ENCODE measurements around the gene FXYD1. TPM values are rescaled to one million over a fixed set of nuclear protein-coding genes. Genes with fewer than 3 reads are reported as not detected.
A peak's percentile ranks its signal among the peaks of the same experiment; 100 is the strongest.

Gene FXYD1
- total RNA-seq: 100 to 1,000 TPM in 1 of 5 donors, 10 to 100 TPM in 2, 1 to 10 TPM in 1, not detected in 1; 7.5 to 193 (median 14.8) TPM
- 10 to 100 TPM; 24.0 to 67.4 (median 60.3) TPM for polyA plus RNA-seq
- long read RNA-seq, donor 1, transcript FXYD1-201 (8 exons, 592 nt): major isoform, 9 of 9 reads
- long read RNA-seq, donor 1, partial matches to known transcripts: 0 of 9 reads
- long read RNA-seq, donor 1, other reads (novel, unspliced or antisense): 0 of 9 reads
- long read RNA-seq, donor 2, transcript FXYD1-201 (8 exons, 592 nt): major isoform, 10 of 13 reads
- long read RNA-seq, donor 2, partial matches to known transcripts: 0 of 13 reads
- long read RNA-seq, donor 2, other reads (novel, unspliced or antisense): 0 of 13 reads
- long read RNA-seq, donor 3, partial matches to known transcripts: 0 of 3 reads
- long read RNA-seq, donor 3, other reads (novel, unspliced or antisense): 0 of 3 reads
- long read RNA-seq, donor 4, partial matches to known transcripts: 0 of 1 reads
- long read RNA-seq, donor 4, other reads (novel, unspliced or antisense): 0 of 1 reads
- long read RNA-seq, donor 5, transcript FXYD1-201 (8 exons, 592 nt): major isoform, 26 of 30 reads
- long read RNA-seq, donor 5, partial matches to known transcripts: 0 of 30 reads
- long read RNA-seq, donor 5, other reads (novel, unspliced or antisense): 0 of 30 reads
- long read RNA-seq, donor 6, transcript FXYD1-201 (8 exons, 592 nt): major isoform, 24 of 34 reads
- long read RNA-seq, donor 6, partial matches to known transcripts: 5 of 34 reads
- long read RNA-seq, donor 6, other reads (novel, unspliced or antisense): 0 of 34 reads
- long read RNA-seq, donor 7, transcript FXYD1-201 (8 exons, 592 nt): major isoform, 20 of 23 reads
- long read RNA-seq, donor 7, partial matches to known transcripts: 0 of 23 reads
- long read RNA-seq, donor 7, other reads (novel, unspliced or antisense): 0 of 23 reads
- long read RNA-seq, donor 8, transcript FXYD1-201 (8 exons, 592 nt): major isoform, 10 of 11 reads
- long read RNA-seq, donor 8, partial matches to known transcripts: 0 of 11 reads
- long read RNA-seq, donor 8, other reads (novel, unspliced or antisense): 0 of 11 reads
- long read RNA-seq, donor 9, transcript FXYD1-201 (8 exons, 592 nt): major isoform, 19 of 20 reads
- long read RNA-seq, donor 9, partial matches to known transcripts: 0 of 20 reads
- long read RNA-seq, donor 9, other reads (novel, unspliced or antisense): 0 of 20 reads
- long read RNA-seq, donor 10, partial matches to known transcripts: 0 of 3 reads
- long read RNA-seq, donor 10, other reads (novel, unspliced or antisense): 0 of 3 reads

DNA sequence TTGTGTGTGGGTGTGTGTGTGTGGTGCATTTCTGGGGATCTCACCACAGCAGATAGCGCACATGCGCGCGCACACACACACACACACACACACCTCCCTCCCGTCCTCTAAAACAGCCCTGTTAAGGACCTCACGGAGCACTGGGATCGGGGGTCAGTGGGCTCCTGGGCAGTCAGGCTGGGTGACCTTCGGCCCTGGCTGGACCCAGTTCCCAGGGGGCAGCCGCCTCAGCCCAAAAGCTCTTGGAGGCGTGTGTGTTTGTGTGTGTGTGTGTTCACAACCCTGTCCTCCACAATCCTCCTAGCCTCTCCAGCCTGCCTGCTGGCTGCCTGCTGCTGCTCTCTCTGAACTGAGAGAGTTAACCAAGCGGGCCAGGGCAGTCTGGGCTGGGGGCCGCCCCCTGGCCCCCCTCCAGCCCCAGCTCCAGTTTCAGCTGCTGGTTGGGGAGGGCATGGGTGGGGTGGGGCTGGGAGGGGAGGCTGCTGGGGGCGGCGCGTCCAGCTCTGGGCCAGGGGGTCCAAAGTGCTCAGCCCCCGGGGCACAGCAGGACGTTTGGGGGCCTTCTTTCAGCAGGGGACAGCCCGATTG, at the start of gene FXYD1:
Gene FXYD1, plus strand, starts transcription at position 520 of the 588 bp plus-strand sequence. CDS start 1,256 bp downstream, outside the sequence.
- 61 to 78% (median 71%) methylated on average over 11 to 18 of the region's 18 CpGs for WGBS, 5 donors
- H3K4me1 ChIP-seq: peaks cover 31 to 74% (median 72%) of the 10 kb centered on the region in 4 donors
- peaks cover 0 to 37% (median 14%) of the 10 kb centered on the region in 3 donors for H3K27me3 ChIP-seq
- H3K4me3 ChIP-seq: peak within 1 kb of the TSS; percentile 30 to 38 (median 34)
- peak within 1 kb of the TSS; percentile 42 to 86 (median 84) for H3K27ac ChIP-seq
- no peaks in the 10 kb centered on the region for H3K9me3 ChIP-seq
- intact Hi-C loops (cut with DNase I; ENCODE audit: low total_unique reads): no loop called here
- peak in 1 of 2 donors; percentile 88 for DNase-seq
- TF ChIP-seq, protein P1, sequence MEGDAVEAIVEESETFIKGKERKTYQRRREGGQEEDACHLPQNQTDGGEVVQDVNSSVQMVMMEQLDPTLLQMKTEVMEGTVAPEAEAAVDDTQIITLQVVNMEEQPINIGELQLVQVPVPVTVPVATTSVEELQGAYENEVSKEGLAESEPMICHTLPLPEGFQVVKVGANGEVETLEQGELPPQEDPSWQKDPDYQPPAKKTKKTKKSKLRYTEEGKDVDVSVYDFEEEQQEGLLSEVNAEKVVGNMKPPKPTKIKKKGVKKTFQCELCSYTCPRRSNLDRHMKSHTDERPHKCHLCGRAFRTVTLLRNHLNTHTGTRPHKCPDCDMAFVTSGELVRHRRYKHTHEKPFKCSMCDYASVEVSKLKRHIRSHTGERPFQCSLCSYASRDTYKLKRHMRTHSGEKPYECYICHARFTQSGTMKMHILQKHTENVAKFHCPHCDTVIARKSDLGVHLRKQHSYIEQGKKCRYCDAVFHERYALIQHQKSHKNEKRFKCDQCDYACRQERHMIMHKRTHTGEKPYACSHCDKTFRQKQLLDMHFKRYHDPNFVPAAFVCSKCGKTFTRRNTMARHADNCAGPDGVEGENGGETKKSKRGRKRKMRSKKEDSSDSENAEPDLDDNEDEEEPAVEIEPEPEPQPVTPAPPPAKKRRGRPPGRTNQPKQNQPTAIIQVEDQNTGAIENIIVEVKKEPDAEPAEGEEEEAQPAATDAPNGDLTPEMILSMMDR (IDR thresholded peaks at IDR 0.05): no peak
- TF ChIP-seq POLR2A (IDR thresholded peaks at IDR 0.05) (no peak), POLR2AphosphoS5 (IDR thresholded peaks at IDR 0.05) (no peak), EP300 (IDR thresholded peaks at IDR 0.05) (no peak)
- no peaks in the 10 kb centered on the region for H3K36me3 ChIP-seq

DNA sequence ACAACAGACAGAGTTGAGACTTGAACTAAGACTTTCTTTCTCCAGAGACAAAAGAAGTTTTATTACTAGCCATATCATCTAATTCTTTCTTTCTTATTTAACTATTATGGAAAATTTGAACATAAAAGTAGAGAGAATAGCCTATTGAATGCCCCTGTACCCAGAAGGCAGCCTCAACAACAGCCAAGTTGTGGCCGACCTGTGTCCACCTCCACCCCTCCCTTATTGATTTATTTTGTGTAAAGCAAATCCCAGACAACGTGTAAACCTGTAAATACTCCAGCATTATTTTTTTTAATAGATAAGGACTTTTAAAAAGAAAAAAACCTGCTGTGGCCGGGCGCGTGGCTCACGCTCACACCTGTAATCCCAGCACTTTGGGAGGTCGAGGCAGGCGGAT, 49.1 kb upstream of the FXYD1 start:
- Histone ChIP-seq H3K36me3 (no peaks in the 10 kb centered on the region), H3K4me1 (peaks cover 7 to 15% (median 11%) of the 10 kb centered on the region in 4 donors), H3K27me3 (peaks cover 0 to 18% (median 4%) of the 10 kb centered on the region in 3 donors), H3K27ac (no peak overlapping the region), H3K9me3 (no peaks in the 10 kb centered on the region), H3K4me3 (no peak overlapping the region)
- TF ChIP-seq EP300 (IDR thresholded peaks at IDR 0.05) (no peak), POLR2AphosphoS5 (IDR thresholded peaks at IDR 0.05) (no peak), POLR2A (IDR thresholded peaks at IDR 0.05) (no peak)
- TF ChIP-seq, protein P1 (IDR thresholded peaks at IDR 0.05): no peak
- DNase-seq: no peak
- 60 to 72% (median 67%) methylated on average over 8 of the region's 8 CpGs for WGBS, 5 donors
- intact Hi-C loops (cut with DNase I; ENCODE audit: low total_unique reads): no loop called here

DNA sequence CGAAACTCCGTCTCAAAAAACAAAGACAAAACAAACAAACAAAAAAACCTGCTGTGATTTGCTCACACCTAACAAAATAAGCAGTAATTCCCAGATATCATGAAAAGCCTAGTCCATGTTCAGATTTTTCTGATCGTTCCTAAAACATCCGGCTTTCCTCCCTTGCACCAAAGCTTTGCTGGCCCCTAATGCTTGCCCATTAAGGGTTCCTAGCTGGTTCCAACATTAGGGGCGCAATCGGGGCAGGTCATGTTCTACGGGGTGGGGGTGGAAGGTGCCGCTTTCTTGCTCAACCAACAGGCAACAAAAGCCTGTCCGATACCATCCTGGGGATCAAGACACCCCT, 48.5 kb upstream of the FXYD1 start:
- 21 to 40% (median 24%) methylated on average over 9 of the region's 9 CpGs for WGBS, 5 donors
- peak overlapping the region in 2 of 4 donors; percentile 18 to 28 for H3K4me3 ChIP-seq

More for the DNA sequence above, 48.5 kb upstream of the FXYD1 start:
- Histone ChIP-seq H3K36me3 (no peaks in the 10 kb centered on the region), H3K27me3 (peaks cover 0 to 18% (median 4%) of the 10 kb centered on the region in 3 donors), H3K4me1 (peaks cover 7 to 15% (median 11%) of the 10 kb centered on the region in 4 donors), H3K9me3 (no peaks in the 10 kb centered on the region), H3K27ac (peak overlapping the region in 1 of 5 donors; percentile 43)
- TF ChIP-seq, protein P1 (IDR thresholded peaks at IDR 0.05): no peak
- TF ChIP-seq POLR2AphosphoS5 (IDR thresholded peaks at IDR 0.05) (no peak), EP300 (IDR thresholded peaks at IDR 0.05) (no peak), POLR2A (IDR thresholded peaks at IDR 0.05) (no peak)
- intact Hi-C loops (cut with DNase I; ENCODE audit: low total_unique reads): no loop called here
- no peak for DNase-seq
